GM12875 (cell line): ENCODE measurements around the gene INO80E.

Experiments
- H3K4me3 ChIP-seq: one replicate; pipeline ENCODE4 v1.5.1; 2011; ENCODE audit warnings: low read depth, low read length, control low read depth
- TF ChIP-seq, protein P1 (sequence below): IDR thresholded peaks from 2 replicates; pipeline ENCODE4 v1.5.1; 2011; ENCODE audit warnings: low read depth, mild to moderate bottlenecking, control low read depth, inconsistent platforms, low read length, moderate library complexity, borderline replicate concordance; ENCODE audit not compliant: insufficient read depth

The INO80E gene

DNA sequence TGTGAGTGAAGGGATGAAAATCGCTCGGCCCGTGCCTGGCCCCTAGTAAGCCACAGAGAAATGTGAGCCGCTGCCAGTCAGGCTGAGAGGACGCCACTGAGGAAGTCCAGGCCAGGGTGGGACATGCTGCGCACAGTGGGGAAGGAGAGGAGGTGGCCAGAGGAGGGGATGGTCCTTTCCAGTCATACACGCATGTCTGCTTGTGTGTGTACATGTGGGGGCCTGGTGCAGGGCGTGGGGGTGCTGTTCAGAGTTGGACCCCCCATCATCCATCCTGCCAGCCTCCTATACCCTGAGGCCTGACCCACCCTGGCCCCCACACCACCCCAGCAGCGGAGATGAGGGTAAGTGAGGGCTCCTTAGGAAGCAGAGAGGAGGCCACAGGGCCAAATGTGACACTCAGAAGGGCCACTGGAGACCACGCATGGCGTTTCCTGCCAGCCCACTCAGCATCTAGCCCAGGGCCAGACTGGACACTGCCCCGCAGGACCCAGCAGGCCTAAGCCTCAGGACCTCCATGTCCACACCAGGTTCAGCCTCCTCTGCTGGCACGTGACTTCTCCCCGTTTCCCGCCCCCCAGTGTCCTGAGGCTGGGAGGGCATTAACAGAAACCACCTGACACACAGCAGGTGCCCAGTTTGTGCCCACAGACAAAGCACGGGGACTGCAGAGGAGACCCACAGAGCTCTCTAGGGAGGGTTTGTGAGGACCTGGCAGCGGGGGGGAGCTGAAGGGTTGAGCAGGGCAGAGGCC lies 7.8 kb downstream of the INO80E start:
- TF ChIP-seq, protein P1, sequence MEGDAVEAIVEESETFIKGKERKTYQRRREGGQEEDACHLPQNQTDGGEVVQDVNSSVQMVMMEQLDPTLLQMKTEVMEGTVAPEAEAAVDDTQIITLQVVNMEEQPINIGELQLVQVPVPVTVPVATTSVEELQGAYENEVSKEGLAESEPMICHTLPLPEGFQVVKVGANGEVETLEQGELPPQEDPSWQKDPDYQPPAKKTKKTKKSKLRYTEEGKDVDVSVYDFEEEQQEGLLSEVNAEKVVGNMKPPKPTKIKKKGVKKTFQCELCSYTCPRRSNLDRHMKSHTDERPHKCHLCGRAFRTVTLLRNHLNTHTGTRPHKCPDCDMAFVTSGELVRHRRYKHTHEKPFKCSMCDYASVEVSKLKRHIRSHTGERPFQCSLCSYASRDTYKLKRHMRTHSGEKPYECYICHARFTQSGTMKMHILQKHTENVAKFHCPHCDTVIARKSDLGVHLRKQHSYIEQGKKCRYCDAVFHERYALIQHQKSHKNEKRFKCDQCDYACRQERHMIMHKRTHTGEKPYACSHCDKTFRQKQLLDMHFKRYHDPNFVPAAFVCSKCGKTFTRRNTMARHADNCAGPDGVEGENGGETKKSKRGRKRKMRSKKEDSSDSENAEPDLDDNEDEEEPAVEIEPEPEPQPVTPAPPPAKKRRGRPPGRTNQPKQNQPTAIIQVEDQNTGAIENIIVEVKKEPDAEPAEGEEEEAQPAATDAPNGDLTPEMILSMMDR = no peak
- H3K4me3 ChIP-seq = no peak overlapping the region

DNA sequence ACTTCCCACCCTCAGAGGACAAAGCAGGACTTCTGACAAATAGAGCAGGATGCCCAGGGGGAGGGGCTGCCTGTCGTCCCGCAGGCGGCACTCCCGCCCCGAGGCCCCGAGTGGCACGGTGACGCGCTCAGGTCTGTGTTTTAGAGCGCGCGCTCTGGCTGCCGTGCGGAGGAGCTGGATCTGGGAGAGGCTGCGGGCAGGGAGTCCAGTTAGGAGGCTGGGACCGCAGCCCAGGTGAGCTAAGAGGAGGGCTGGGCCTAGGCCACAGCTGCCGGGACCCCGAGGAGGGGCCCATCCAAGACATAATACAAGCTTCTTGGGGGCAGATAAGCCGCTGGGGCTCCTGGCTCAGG lies 8.4 kb downstream of the INO80E start:
- H3K4me3 ChIP-seq = no peak overlapping the region
- TF ChIP-seq, protein P1 = no peak

DNA sequence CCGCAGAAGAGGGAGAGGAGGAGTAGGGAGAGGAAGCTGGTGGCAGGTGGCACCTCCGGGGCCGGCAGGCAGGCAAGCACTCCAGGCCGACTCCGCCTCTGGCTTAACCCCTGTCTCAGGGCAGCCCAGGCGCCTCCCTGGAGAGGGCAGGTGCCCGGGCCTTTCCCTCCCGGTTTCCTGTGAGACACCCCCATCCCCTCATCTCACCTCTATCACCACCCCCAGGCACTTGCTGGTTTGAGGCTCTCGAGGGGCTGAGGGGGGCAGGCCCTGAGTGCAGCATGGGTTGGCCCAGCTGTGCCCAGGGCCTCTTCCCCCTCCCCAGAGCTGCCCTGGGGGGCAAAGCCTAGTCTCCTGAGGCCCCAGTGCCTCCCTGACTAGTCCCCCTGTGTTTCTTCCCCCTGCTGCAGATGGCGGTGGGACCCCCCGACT lies 8.8 kb downstream of the INO80E start:
- TF ChIP-seq, protein P1 = no peak

DNA sequence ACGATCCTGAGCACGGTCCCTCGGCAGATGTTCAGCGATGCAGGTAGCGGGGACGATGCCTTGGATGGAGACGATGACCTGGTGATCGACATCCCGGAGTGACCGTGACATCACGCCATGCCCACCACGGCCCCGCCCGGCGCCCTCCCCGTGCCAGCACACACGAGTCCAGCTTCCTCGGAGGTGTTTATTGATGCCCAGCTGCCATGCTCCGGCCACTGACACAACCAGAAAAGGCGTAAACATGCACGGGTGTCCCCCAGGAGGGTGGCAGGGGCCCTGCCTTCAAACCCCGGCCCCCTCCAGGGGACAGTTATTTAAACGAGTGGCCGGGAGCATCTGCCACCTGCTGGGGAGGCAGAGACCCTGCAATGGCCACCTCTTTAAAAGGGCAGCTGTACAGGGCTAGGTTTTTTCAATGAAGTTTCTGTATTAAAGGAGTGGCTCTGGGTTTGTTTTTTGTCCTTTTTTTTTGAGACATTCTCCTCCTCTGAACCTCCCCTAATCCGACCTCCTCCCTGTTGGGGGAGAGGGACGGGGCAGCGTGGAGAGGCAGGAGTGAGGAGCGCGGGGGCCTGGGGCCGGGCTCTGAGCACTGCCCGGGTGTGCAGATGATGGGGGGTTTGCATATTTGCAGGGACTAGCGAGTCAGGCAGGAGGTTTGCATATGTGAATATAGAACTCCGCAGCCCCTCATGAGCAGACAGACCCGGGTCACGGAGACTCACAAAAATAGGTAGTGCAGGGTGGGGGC lies 9.5 kb downstream of the INO80E start:
- no peak overlapping the region for H3K4me3 ChIP-seq

More for the DNA sequence above, 8.8 kb downstream of the INO80E start:
- no peak overlapping the region for H3K4me3 ChIP-seq

DNA sequence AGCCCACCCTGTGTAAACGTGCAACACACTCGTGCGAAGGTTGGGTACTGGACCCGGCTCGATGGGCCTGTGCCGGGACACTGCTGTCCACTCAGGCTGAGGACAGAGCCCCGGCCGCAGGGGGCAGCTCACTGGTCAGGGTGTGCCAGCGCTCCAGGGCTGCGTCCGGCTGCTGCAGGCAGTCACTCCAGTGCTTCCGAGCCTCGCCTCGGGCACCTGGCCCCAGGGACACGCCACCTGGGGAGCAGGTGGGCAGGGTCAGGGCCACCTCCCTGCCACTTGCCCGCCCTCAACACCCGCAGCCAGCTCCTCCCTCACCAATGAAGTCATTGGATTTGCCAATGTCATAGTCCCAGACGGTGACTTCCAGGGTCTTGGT lies 10.0 kb downstream of the INO80E start:
- H3K4me3 ChIP-seq = no peak overlapping the region
- TF ChIP-seq, protein P1 = no peak

More for the DNA sequence above, 9.5 kb downstream of the INO80E start:
- TF ChIP-seq, protein P1 = peak; percentile 75

DNA sequence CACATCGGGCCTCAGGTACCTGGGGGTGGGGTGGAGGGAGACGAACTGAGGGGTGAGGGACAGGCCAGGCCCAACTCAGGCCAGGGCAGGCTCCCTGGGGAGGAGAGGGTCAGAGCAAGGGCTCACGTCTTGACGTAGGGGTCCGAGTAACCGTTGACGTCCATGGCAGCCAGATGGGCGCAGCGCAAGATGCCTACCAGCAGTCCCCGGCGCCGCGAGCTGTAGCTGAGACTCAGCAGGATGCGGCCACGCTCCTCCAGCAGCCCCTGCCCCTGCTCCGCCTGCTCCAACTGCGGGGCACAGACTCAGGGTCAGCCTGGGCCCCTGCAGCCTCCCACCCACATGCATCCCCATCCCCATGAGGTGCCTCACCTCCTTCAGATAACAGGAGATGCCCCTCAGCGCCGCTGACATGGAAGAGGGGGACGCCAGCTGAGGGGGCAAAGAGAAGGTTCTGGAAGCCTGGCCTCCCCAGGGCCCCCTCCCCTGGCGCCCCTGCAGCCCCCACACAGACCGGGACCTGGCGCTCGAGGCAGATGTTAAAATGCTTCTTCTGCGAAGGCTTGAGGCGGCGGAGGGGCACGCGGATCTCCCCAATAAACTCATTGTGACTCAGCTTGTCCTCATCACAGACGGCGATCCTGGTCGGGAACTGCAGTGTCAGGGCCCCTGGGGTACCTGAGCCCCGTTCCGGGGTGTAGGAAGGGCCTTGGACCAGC lies 10.8 kb downstream of the INO80E start:
- TF ChIP-seq, protein P1 = no peak
- no peak overlapping the region for H3K4me3 ChIP-seq
